Body of pancreas (tissue), 4 donors: Measurements from ENCODE around the gene INPP5J. TPM values are rescaled to one million over a fixed set of nuclear protein-coding genes. Genes with fewer than 3 reads are reported as not detected.
"Not testable (repeated sequence)": the region's sequence is repeated elsewhere in the genome, so short reads cannot be mapped to it uniquely, and the experiment has no call there.

ENCODE experiments used
- ATAC-seq: fragments of 150-250 bp; one replicate; pipeline ENCODE4 v1.9.1; 2016
- DNase-seq, 4 donors: peaks; one replicate each; pipeline ENCODE4 v3.0.0-alpha.2; 2019
- H3K27ac ChIP-seq, 4 donors: fragments of 200-600 bp; sonication (generic); 1 replicate in 3 of 4; 2 replicates in 1 of 4; pipeline versions ENCODE4 v1.5.1 to v1.6.1; 2016 to 2019; ENCODE audit warnings: mild to moderate bottlenecking in 1 of 4, mixed read lengths in 1 of 4, moderate library complexity in 1 of 4
- H3K27me3 ChIP-seq, 2 donors: fragments of 200-600 bp; sonication (generic); one replicate each; pipeline ENCODE4 v1.6.0; 2016; ENCODE audit warnings: mild to moderate bottlenecking in 1 of 2
- H3K36me3 ChIP-seq, 2 donors: fragments of 200-600 bp; sonication (generic); replicated peaks in 1 of 2; 2 replicates each; pipeline ENCODE4 v1.5.1; 2016; ENCODE audit warnings: low read depth in 2 of 2; ENCODE audit not compliant: insufficient read depth in 1 of 2
- H3K4me1 ChIP-seq: fragments of 200-600 bp; sonication (generic); one replicate; pipeline ENCODE4 v1.6.0; 2016
- H3K4me3 ChIP-seq, 2 donors: fragments of 200-600 bp; sonication (generic); 1 replicate in 1 of 2; 2 replicates in 1 of 2; pipeline ENCODE4 v1.5.1; 2016 to 2019
- H3K9me3 ChIP-seq, 3 donors: fragments of 200-600 bp; sonication (generic); 1 replicate in 2 of 3; 2 replicates in 1 of 3; pipeline ENCODE4 v1.5.1; 2016
- CTCF ChIP-seq, 7 experiments: fragments of 450-650 bp in 4 of 7; fragments of 200-600 bp in 3 of 7; sonication (generic) in 3 of 7; IDR thresholded peaks; one replicate each; pipeline ENCODE4 v1.5.1; 2016 to 2019; ENCODE audit warnings: antibody characterized with exemption in 7 of 7
- POLR2A ChIP-seq, 3 donors: fragments of 450-650 bp; IDR thresholded peaks; one replicate each; pipeline ENCODE4 v1.6.1; 2016; ENCODE audit warnings: antibody characterized with exemption in 3 of 3, mild to moderate bottlenecking in 2 of 3
- WGBS, 2 donors: methylation state at CpG; one replicate each; pipeline ENCODE4 v1.1.5; 2017; 5-methylcytosine and 5-hydroxymethylcytosine counted together
- intact Hi-C: fragments of 100-400 bp; cut with DNase I; formaldehyde crosslinking; loops from one replicate; pipeline ENCODE4 v1.15.1; 2023
- total RNA-seq, 2 donors: library from RNA; depleted of rRNA; stranded (reverse); fragments of >200 nt; gene quantifications; one replicate each; pipeline ENCODE4 v1.1.0, GENCODE V29; 2016

The INPP5J gene
- total RNA-seq, 2 donors from 2014 or later, result 16.1 to 17.8 TPM

- DNase-seq, result no peak
- intact Hi-C loops, result loop anchor here (5.0 kb wide), 1 partner anchor 56 kb away; no protein-coding TSS in a partner anchor
- 92 to 95% methylated on average over 15 to 23 of the region's 27 CpGs for WGBS, 2 donors
- H3K27ac ChIP-seq, result no peak overlapping the region
- TF ChIP-seq CTCF (IDR thresholded peaks at IDR 0.05), result no peak
- TF ChIP-seq POLR2A (IDR thresholded peaks at IDR 0.05), result no peak
- ATAC-seq, result no peak
- H3K4me3 ChIP-seq, result no peak overlapping the region
- H3K4me1 ChIP-seq, result peaks cover 12% of the 10 kb centered on the region
- H3K36me3 ChIP-seq, result peaks cover 0 to 21% of the 10 kb centered on the region in 2 donors
- no peaks in the 10 kb centered on the region for H3K9me3 ChIP-seq
- H3K27me3 ChIP-seq, result no peaks in the 10 kb centered on the region
Measured at GRCh38 chr22:31096657-31097279, 26.0 kb upstream of the INPP5J start.

DNA sequence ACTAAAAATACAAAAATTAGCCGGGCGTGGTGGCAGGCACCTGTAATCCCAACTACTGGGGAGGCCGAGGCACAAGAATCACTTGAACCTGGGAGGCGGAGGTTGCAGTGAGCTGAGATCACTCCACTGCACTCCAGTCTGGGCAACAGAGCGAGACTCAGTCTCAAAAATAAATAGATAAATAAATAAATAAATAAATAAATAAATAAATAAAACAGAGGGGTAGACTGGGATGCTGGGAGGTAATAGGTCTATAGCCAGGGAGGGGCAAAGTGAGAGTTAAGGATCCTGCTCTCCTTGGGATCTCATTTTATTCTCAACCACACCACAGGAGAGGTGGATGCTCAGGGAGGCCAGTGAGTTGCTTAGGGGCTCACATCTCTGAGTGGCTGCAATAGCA, 25.2 kb upstream of the INPP5J start:
- not testable (repeated sequence) for H3K27me3 ChIP-seq, H3K9me3 ChIP-seq, DNase-seq, H3K4me3 ChIP-seq, ATAC-seq, H3K27ac ChIP-seq
- intact Hi-C loops, result loop anchor here (5.0 kb wide), 1 partner anchor 55 kb away; no protein-coding TSS in a partner anchor
- Histone ChIP-seq H3K4me1 (peaks cover 12% of the 10 kb centered on the region), H3K36me3 (peaks cover 0 to 21% of the 10 kb centered on the region in 2 donors)
- WGBS, 2 donors, result 98% methylated on average over 3 to 5 of the region's 5 CpGs

- intact Hi-C loops, result loop anchor here (5.0 kb wide), 1 partner anchor 54 kb away; no protein-coding TSS in a partner anchor
- H3K9me3 ChIP-seq, result no peaks in the 10 kb centered on the region
- no peaks in the 10 kb centered on the region for H3K27me3 ChIP-seq
- 87 to 93% methylated on average over 7 to 10 of the region's 10 CpGs for WGBS, 2 donors
- ATAC-seq, result no peak
- no peak for DNase-seq
- peaks cover 11% of the 10 kb centered on the region for H3K4me1 ChIP-seq
- H3K36me3 ChIP-seq, result peaks cover 0 to 21% of the 10 kb centered on the region in 2 donors
- no peak for TF ChIP-seq POLR2A (IDR thresholded peaks at IDR 0.05)
- no peak for TF ChIP-seq CTCF (IDR thresholded peaks at IDR 0.05)
- no peak overlapping the region for H3K27ac ChIP-seq
- H3K4me3 ChIP-seq, result no peak overlapping the region
Measured at GRCh38 chr22:31097941-31098631, 24.7 kb upstream of the INPP5J start.

DNA sequence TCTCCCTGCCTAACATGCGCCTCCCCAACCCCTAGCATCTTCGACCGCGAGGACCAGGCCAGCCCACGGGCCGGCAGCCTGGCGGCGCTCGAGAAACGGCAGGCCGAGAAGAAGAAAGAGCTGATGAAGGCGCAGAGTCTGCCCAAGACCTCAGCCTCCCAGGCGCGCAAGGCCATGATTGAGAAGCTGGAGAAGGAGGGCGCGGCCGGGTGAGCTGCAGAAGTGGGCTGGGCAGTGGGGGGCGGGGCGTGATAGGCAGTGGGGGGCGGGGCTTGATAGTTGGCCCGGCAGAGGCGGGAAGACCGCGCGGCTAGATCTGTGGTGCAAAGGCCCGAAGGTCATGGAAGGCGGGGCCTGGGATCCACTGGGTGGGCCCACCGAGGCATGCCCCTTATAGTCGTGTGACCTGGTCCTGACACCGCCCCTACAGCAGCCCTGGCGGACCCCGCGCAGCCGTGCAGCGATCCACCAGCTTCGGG, 24.1 kb upstream of the INPP5J start:
- H3K4me3 ChIP-seq, result no peak overlapping the region
- peaks cover 6% of the 10 kb centered on the region for H3K4me1 ChIP-seq
- 76 to 92% methylated on average over 18 to 20 of the region's 36 CpGs for WGBS, 2 donors
- DNase-seq (no peak), ATAC-seq (no peak)
- no peaks in the 10 kb centered on the region for H3K9me3 ChIP-seq
- no peak for TF ChIP-seq CTCF (IDR thresholded peaks at IDR 0.05)
- TF ChIP-seq POLR2A (IDR thresholded peaks at IDR 0.05), result no peak
- H3K36me3 ChIP-seq, result peaks cover 0 to 21% of the 10 kb centered on the region in 2 donors
- intact Hi-C loops, result loop anchor here (5.0 kb wide), 1 partner anchor 54 kb away; no protein-coding TSS in a partner anchor
- H3K27ac ChIP-seq, result no peak overlapping the region
- H3K27me3 ChIP-seq, result no peaks in the 10 kb centered on the region

- Histone ChIP-seq H3K4me3 (no peak overlapping the region), H3K4me1 (no peaks in the 10 kb centered on the region), H3K9me3 (no peaks in the 10 kb centered on the region), H3K27ac (no peak overlapping the region), H3K27me3 (no peaks in the 10 kb centered on the region), H3K36me3 (peaks cover 0 to 21% of the 10 kb centered on the region in 2 donors)
- no peak for ATAC-seq
- WGBS, 2 donors, result 88 to 95% methylated on average over 4 to 6 of the region's 6 CpGs
- intact Hi-C loops, result loop anchor here (5.0 kb wide), 1 partner anchor 53 kb away; no protein-coding TSS in a partner anchor
- DNase-seq, result peak in 1 of 4 donors; percentile 1
- TF ChIP-seq CTCF (IDR thresholded peaks at IDR 0.05), result no peak
- TF ChIP-seq POLR2A (IDR thresholded peaks at IDR 0.05), result no peak
Measured at GRCh38 chr22:31099386-31099785, 23.4 kb upstream of the INPP5J start.
